Stimulated activated CD4-positive, alpha-beta T cell treated with anti-CD3 and anti-CD28 coated beads, Interleukin-15, amount 100 ng/mL, for 48 hours (primary cell): Measurements from ENCODE around the gene ARHGEF17.

Source experiments
- DNase-seq, 2 donors: peaks; one replicate each; pipeline ENCODE4 v3.0.0-alpha.2; 2020; ENCODE audit warnings: low read depth in 2 of 2

The ARHGEF17 gene

GRCh38 chr11:73314117-73314961 lies 6.3 kb downstream of the ARHGEF17 start:
- no peak for DNase-seq

- no peak for DNase-seq
Measured at GRCh38 chr11:73315293-73316020, 7.4 kb downstream of the ARHGEF17 start.

GRCh38 chr11:73316422-73316821 lies 8.3 kb downstream of the ARHGEF17 start:
- DNase-seq = no peak

GRCh38 chr11:73317373-73317772 lies 9.3 kb downstream of the ARHGEF17 start:
- no peak for DNase-seq

GRCh38 chr11:73317803-73318202 lies 9.7 kb downstream of the ARHGEF17 start:
- DNase-seq = no peak

- no peak for DNase-seq
Measured at GRCh38 chr11:73318501-73319011, 10.5 kb downstream of the ARHGEF17 start.

GRCh38 chr11:73320763-73321603 lies 12.9 kb downstream of the ARHGEF17 start:
- DNase-seq = no peak

- no peak for DNase-seq
Measured at GRCh38 chr11:73321604-73322381, 13.7 kb downstream of the ARHGEF17 start.

GRCh38 chr11:73322382-73323306 lies 14.6 kb downstream of the ARHGEF17 start:
- no peak for DNase-seq

- DNase-seq = no peak
Measured at GRCh38 chr11:73323464-73323863, 15.4 kb downstream of the ARHGEF17 start.

- no peak for DNase-seq
Measured at GRCh38 chr11:73324116-73324515, 16.0 kb downstream of the ARHGEF17 start.

GRCh38 chr11:73324665-73325035 lies 16.6 kb downstream of the ARHGEF17 start:
- DNase-seq = no peak

GRCh38 chr11:73325036-73325981 lies 17.2 kb downstream of the ARHGEF17 start:
- DNase-seq = no peak

- no peak for DNase-seq
Measured at GRCh38 chr11:73326929-73327811, 19.1 kb downstream of the ARHGEF17 start.

GRCh38 chr11:73327812-73328364 lies 19.8 kb downstream of the ARHGEF17 start:
- no peak for DNase-seq

- no peak for DNase-seq
Measured at GRCh38 chr11:73330569-73331093, 22.6 kb downstream of the ARHGEF17 start.
